ENCODE measurements around the gene RASSF10. TPM values are rescaled to one million over a fixed set of nuclear protein-coding genes. Genes with fewer than 3 reads are reported as not detected.

RASSF10 gene
- total RNA-seq, 4 donors from 2014 or later = 0.24 to 2.2 (median 0.54) TPM; not detected in 1

- H3K9me3 ChIP-seq = no peaks in the 10 kb centered on the region
- H3K27ac ChIP-seq = no peak overlapping the region
- H3K36me3 ChIP-seq = no peaks in the 10 kb centered on the region
- TF ChIP-seq CTCF (IDR thresholded peaks at IDR 0.05) = no peak
- no peak for TF ChIP-seq POLR2A (IDR thresholded peaks at IDR 0.05)
- no peaks in the 10 kb centered on the region for H3K27me3 ChIP-seq
- intact Hi-C loops (cut with DNase I) = no loop called here
- no peak overlapping the region for H3K4me3 ChIP-seq (replicated peaks in 1 of 3)
- DNase-seq = peak; percentile 69 to 73
- WGBS, 2 donors = 16 to 26% methylated on average over 5 of the region's 5 CpGs
- peaks cover 6 to 11% of the 10 kb centered on the region in 2 donors for H3K4me1 ChIP-seq
These were observed 8.4 kb upstream of the RASSF10 start for GRCh38 chr11:13000721-13001120.

DNA sequence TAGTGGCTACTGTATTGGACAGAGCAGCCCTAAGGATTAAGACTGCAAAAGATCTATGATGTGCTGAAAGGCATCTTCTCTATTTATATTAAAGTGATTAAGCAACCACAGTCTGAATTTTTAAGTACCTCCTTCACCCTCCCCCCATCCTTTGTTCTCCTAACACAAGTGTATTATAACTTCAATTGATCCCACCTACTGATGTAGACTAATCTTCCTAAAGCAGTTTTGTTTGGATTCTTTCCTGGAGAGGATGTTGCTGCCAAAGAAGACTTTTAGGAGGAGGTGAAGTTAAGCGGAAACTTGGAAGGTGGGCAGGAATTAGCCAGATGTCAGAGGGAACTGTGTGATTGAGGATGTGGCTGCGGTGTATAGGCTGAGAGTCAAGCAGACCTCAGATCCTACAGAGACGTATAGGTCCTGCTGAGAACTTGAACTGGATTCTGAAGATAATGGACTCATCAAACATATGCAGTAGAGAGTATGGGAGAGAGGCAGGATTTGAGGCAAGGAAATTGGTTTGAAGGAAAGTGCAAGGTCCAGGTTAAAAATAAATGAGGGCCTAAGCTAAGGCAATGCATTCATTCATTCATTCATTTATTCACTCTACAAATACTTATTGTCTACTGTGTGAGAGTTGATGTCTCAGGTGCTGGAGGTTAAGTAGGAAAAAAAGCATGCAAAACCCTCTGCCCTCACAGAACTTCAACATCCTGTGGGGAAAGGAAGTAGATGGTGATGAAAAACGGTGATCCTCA, 5.2 kb upstream of the RASSF10 start:
- intact Hi-C loops (cut with DNase I) = no loop called here
- H3K27ac ChIP-seq = no peak overlapping the region
- H3K27me3 ChIP-seq = no peaks in the 10 kb centered on the region
- TF ChIP-seq CTCF (IDR thresholded peaks at IDR 0.05) = no peak
- TF ChIP-seq POLR2A (IDR thresholded peaks at IDR 0.05) = no peak
- H3K9me3 ChIP-seq = no peaks in the 10 kb centered on the region
- WGBS, 2 donors = 78 to 84% methylated on average over 4 of the region's 4 CpGs
- no peak overlapping the region for H3K4me3 ChIP-seq (replicated peaks in 1 of 3)
- H3K36me3 ChIP-seq = no peaks in the 10 kb centered on the region
- DNase-seq = no peak
- H3K4me1 ChIP-seq = peaks cover 6 to 15% of the 10 kb centered on the region in 2 donors

DNA sequence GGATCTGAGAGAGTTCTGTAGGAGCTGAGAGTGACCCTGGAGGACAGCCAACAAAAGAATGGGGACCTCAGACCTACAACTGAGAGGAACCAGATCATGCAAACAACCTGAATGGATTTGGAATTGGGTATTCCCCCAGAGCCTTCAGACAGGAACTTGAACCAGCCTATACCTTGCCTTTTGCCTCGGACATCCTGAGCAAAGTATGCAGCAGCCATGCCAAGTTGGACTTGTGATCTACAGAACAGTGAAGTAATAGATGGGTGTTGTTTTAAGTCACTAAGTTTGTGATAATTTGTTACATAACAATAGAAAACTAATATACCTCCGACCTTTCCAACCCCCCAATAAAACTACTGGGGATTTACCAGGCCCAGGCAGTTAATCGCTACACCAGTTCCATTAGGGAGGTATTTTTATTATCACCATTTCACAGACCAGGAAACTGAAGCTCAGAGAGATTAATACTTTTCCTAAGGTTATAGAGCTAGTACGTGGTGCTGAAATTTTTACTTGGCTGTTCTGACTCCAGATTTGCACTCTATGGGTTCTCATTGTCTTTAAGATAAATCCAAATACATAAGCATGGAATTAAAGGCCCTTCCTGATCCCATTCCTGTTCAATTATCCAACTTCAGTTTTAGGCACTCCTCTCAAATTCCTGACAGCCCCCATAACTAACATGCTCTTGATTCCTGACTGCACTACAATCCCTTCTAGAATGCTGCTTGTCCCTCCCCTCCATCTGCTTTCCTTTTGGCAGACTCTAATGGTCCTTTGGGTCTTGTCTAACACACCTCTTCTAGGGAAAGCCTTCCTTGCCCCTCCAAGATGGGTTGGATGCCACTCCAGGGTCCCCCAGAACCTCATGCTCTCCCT, 1.7 kb upstream of the RASSF10 start:
- 92 to 95% methylated on average over 4 of the region's 4 CpGs for WGBS, 2 donors
- intact Hi-C loops (cut with DNase I) = no loop called here
- no peak for DNase-seq
- no peaks in the 10 kb centered on the region for H3K36me3 ChIP-seq
- H3K9me3 ChIP-seq = no peaks in the 10 kb centered on the region
- H3K4me1 ChIP-seq = peaks cover 15 to 21% of the 10 kb centered on the region in 2 donors
- H3K27ac ChIP-seq = no peak overlapping the region
- TF ChIP-seq CTCF (IDR thresholded peaks at IDR 0.05) (no peak), POLR2A (IDR thresholded peaks at IDR 0.05) (no peak)
- no peaks in the 10 kb centered on the region for H3K27me3 ChIP-seq
- H3K4me3 ChIP-seq (replicated peaks in 1 of 3) = no peak overlapping the region

DNA sequence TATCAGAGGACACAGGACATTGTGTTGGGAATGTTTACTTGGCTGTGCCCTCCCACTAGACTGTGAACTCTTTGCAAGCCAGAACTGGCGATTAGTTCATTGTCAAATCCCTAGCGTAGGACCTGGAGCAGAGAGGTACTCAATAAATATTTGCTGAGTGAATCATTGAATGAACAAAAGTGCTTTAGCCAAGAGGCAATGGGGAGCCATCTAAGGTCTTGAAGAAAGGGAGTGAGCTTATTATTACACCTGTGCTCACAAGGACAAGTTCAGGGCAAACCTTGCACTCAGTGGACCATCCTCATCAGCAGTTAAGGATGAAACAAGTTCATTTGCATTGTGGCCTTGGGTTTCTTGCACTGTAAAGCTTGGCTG, 1.1 kb upstream of the RASSF10 start:
- Histone ChIP-seq H3K4me3 (replicated peaks in 1 of 3) (no peak overlapping the region), H3K27ac (no peak overlapping the region)
- WGBS, 2 donors = 90 to 93% methylated on average over 2 of the region's 2 CpGs

More for the DNA sequence above, 1.1 kb upstream of the RASSF10 start:
- TF ChIP-seq CTCF (IDR thresholded peaks at IDR 0.05) = no peak
- no peak for TF ChIP-seq POLR2A (IDR thresholded peaks at IDR 0.05)
- Histone ChIP-seq H3K4me1 (peaks cover 21% of the 10 kb centered on the region in 2 donors), H3K36me3 (no peaks in the 10 kb centered on the region), H3K27me3 (no peaks in the 10 kb centered on the region), H3K9me3 (no peaks in the 10 kb centered on the region)
- DNase-seq = no peak
- intact Hi-C loops (cut with DNase I) = no loop called here
